Lower leg skin (tissue), 4 donors: ENCODE results near the gene OR6C65. TPM values are rescaled to one million over a fixed set of nuclear protein-coding genes. Genes with fewer than 3 reads are reported as not detected.

ENCODE experiments used
- DNase-seq, 2 donors: peaks; one replicate each; pipeline ENCODE4 v3.0.0-alpha.2; 2019; ENCODE audit warnings: low spot score in 2 of 2
- H3K4me3 ChIP-seq: fragments of 200-600 bp; sonication (generic); 2 replicates; pipeline ENCODE4 v1.5.1; 2017; ENCODE audit warnings: mild to moderate bottlenecking, low read depth; ENCODE audit not compliant: poor library complexity, severe bottlenecking
- CTCF ChIP-seq, 3 donors: fragments of 450-650 bp; IDR thresholded peaks; one replicate each; pipeline ENCODE4 v1.5.1; 2016; ENCODE audit warnings: antibody characterized with exemption in 3 of 3, mild to moderate bottlenecking in 3 of 3, moderate library complexity in 2 of 3
- POLR2A ChIP-seq, 2 donors: fragments of 450-650 bp; IDR thresholded peaks; one replicate each; pipeline ENCODE4 v1.6.1; 2016 to 2017; ENCODE audit warnings: antibody characterized with exemption in 2 of 2, mild to moderate bottlenecking in 1 of 2, moderate library complexity in 1 of 2
- WGBS, 2 donors: methylation state at CpG; one replicate each; pipeline ENCODE4 v1.1.5; 2018; 5-methylcytosine and 5-hydroxymethylcytosine counted together
- intact Hi-C: fragments of 100-400 bp; cut with DNase I; formaldehyde crosslinking; loops from one replicate; pipeline ENCODE4 v1.15.0; 2023; ENCODE audit warnings: low total_unique reads
- total RNA-seq, 4 donors: library from RNA; depleted of rRNA; stranded (reverse); fragments of >200 nt; gene quantifications; one replicate each; pipeline ENCODE4 v1.1.0, GENCODE V29; 2016

The OR6C65 gene
- total RNA-seq, 4 donors from 2014 or later: not detected

- intact Hi-C loops: no loop called here
- TF ChIP-seq POLR2A (IDR thresholded peaks at IDR 0.05) (no peak), CTCF (IDR thresholded peaks at IDR 0.05) (no peak)
- 98% methylated on average over 1 of the region's 1 CpG for WGBS, 2 donors
Observed at GRCh38 chr12:55445357-55445756, 45.0 kb downstream of the OR6C65 start.

GRCh38 chr12:55446326-55446725, 46.0 kb downstream of the OR6C65 start:
- WGBS, 2 donors: 90% methylated on average over 5 of the region's 5 CpGs
- no peak overlapping the region for H3K4me3 ChIP-seq
- TF ChIP-seq POLR2A (IDR thresholded peaks at IDR 0.05) (no peak), CTCF (IDR thresholded peaks at IDR 0.05) (no peak)
- DNase-seq: no peak
- intact Hi-C loops: no loop called here

More at GRCh38 chr12:55445357-55445756, 45.0 kb downstream of the OR6C65 start:
- no peak overlapping the region for H3K4me3 ChIP-seq
- no peak for DNase-seq

- no peak for DNase-seq
- intact Hi-C loops: no loop called here
- no peak for TF ChIP-seq POLR2A (IDR thresholded peaks at IDR 0.05)
- TF ChIP-seq CTCF (IDR thresholded peaks at IDR 0.05): no peak
Observed at GRCh38 chr12:55448825-55449224, 48.5 kb downstream of the OR6C65 start.

More at GRCh38 chr12:55448825-55449224, 48.5 kb downstream of the OR6C65 start:
- H3K4me3 ChIP-seq: no peak overlapping the region

Other genes with a start within 250 kb of the OR6C65 start
- not detected for gene OR10A7, start 179.5 kb upstream of the OR6C65 start, total RNA-seq
- not detected for gene OR6C74, start 155.9 kb upstream of the OR6C65 start, total RNA-seq
- gene OR6C6, start 104.0 kb upstream of the OR6C65 start, total RNA-seq: not detected
- not detected for gene OR6C1, start 86.2 kb upstream of the OR6C65 start, total RNA-seq
- not detected for gene OR6C3, start 69.8 kb upstream of the OR6C65 start, total RNA-seq
- not detected for gene OR6C75, start 37.6 kb upstream of the OR6C65 start, total RNA-seq
- not detected for gene OR6C76, start 25.7 kb downstream of the OR6C65 start, total RNA-seq
- not detected for gene OR6C2, start 43.5 kb downstream of the OR6C65 start, total RNA-seq
- gene OR6C70, start 69.6 kb downstream of the OR6C65 start, total RNA-seq: not detected
- not detected for gene OR6C68, start 91.8 kb downstream of the OR6C65 start, total RNA-seq
- gene OR6C4, start 149.1 kb downstream of the OR6C65 start, total RNA-seq: not detected
- not detected for gene OR2AP1, start 171.9 kb downstream of the OR6C65 start, total RNA-seq
- gene OR10P1, start 236.4 kb downstream of the OR6C65 start, total RNA-seq: not detected